ENCODE results near the gene PTP4A2. TPM values are rescaled to one million over a fixed set of nuclear protein-coding genes. Genes with fewer than 3 reads are reported as not detected.
"Not testable (repeated sequence)": the region's sequence is repeated elsewhere in the genome, so short reads cannot be mapped to it uniquely, and the experiment has no call there.

The PTP4A2 gene
- total RNA-seq, 1 experiment from 2014 or later: 310 TPM

DNA sequence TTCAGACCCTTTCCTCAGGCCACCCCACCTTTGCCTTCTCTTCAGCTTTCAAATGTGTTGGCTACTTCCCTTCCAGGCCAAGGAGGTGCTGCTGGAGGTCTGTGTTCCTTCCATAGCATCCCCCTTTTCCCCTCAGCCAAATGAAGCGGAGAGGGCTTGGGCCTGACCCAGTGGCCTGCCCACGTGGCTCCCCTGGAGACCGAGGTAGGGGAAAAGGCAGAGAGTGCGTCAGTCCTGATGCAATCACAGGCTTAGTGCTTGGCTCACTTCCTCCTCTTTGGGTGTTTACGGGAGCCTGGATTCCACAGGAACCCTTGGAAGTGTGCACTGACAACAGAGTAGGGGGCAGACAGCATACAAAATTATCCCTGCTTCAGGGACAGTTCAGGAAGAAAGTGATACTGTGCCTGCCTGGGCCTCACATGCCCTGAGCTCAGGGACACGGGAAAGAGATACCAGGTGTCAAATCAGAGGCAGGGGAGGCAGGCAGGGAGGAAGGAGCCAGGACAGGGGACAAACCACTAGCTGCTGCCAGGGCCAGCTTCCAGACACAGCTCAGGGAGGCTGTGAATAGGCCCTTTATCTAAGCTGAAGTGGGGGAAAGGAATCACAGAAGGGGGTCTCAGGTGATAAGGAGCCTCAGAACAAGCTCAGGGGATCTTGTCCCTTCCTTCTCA lies 16.6 kb upstream of the PTP4A2 start:
- in situ Hi-C loops (cut with HindIII; ENCODE audit: low pct_unique_long_range_greater_than_20kb, low sequenced_read_pairs): no loop called here
- peak; percentile 79 for DNase-seq (ENCODE audit: low read depth)

DNA sequence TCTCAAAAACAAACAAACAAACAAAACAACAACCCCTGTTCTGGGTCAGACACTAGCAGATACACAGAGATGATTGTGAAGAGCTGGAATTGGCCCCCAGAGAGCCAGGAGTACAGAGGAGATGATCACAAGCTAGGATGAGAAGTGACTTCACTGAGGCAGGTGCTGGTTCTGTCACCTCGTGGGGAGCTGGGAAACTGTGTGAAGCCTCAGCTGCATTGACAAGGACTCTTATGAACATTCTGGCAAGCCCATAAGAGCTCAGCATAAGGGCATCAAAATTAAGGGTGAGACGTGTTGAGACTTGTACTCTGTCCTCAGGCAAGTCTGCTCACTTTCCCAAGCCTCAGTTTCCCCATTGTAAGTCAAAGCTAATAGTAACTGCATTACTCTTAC lies 14.7 kb upstream of the PTP4A2 start:
- DNase-seq (ENCODE audit: low read depth): no peak
- in situ Hi-C loops (cut with HindIII; ENCODE audit: low pct_unique_long_range_greater_than_20kb, low sequenced_read_pairs): no loop called here

DNA sequence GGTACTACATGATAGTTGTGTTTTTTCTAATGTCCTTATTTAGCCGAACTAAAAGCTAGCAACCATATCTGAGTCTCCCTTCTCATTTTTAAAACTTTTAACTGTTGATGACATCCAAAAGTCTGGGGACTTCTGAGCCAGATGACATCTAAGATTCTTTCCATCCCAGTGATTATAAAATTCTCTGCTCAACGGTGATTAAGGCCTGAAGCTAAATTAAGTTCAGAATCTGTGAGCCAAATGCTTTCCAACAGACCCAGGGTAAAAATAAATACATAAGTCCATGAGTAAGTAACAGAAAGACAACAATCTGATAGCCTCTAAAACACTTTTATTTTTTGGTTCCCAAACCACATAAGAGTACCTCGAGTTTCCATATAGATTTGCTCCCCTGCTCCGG lies 13.1 kb upstream of the PTP4A2 start:
- in situ Hi-C loops (cut with HindIII; ENCODE audit: low pct_unique_long_range_greater_than_20kb, low sequenced_read_pairs): no loop called here
- no peak for DNase-seq (ENCODE audit: low read depth)

- no peak for DNase-seq (ENCODE audit: low read depth)
- in situ Hi-C loops (cut with HindIII; ENCODE audit: low pct_unique_long_range_greater_than_20kb, low sequenced_read_pairs): no loop called here
Measured at GRCh38 chr1:31949862-31950261, 11.7 kb upstream of the PTP4A2 start.

DNA sequence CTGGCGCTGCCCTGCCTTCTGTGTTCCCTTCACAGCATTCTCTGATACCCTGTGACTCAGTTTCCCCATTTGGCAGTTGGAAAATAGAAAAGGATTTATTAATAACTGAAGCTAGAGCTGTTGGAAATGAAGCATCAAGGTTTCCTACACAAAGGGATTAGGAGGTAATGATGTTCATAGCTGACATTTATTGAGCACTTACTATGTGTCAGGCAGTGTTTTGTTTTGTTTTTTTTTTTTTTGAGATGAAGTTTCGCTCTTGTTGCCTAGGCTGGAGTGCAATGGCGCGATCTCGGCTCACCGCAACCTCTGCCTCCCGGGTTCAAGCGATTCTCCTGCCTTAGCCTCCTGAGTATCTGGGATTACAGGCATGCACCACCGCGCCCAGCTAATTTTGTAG lies 7.5 kb upstream of the PTP4A2 start:
- in situ Hi-C loops (cut with HindIII; ENCODE audit: low pct_unique_long_range_greater_than_20kb, low sequenced_read_pairs); DNase-seq (ENCODE audit: low read depth): not testable (repeated sequence)

- peak; percentile 96 for DNase-seq (ENCODE audit: low read depth)
- in situ Hi-C loops (cut with HindIII; ENCODE audit: low pct_unique_long_range_greater_than_20kb, low sequenced_read_pairs): no loop called here
Measured at GRCh38 chr1:31944205-31945089, 6.3 kb upstream of the PTP4A2 start.

DNA sequence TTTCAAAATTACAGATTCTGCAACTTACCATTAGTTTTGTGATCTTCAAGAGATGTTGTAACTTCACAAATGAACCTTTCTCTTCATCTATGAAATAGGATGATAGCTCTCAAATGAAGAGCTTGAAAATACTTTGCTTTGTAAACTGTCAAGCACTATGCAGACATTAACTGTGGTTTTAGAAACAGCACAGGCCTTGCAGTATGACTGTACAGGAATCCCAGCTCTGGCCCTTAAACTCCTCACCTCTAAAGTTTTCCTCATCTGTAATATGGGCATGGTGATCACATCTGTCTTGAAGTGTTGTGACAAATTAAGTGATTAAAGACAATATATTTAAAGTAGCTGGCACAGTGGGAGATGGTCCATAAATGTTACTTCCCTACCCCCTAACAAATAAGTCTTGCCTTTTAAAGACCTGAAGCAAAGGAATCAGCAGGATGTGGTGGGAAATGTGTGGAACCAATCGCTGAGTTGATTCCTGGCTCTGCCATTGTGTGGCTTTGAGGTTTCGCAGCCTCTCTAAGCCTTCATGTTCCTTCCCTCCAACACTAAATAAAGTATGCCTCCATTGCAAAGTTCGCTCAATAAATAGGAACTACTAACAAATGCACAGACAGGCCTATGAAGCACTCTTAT lies 5.5 kb upstream of the PTP4A2 start:
- in situ Hi-C loops (cut with HindIII; ENCODE audit: low pct_unique_long_range_greater_than_20kb, low sequenced_read_pairs): no loop called here
- no peak for DNase-seq (ENCODE audit: low read depth)

DNA sequence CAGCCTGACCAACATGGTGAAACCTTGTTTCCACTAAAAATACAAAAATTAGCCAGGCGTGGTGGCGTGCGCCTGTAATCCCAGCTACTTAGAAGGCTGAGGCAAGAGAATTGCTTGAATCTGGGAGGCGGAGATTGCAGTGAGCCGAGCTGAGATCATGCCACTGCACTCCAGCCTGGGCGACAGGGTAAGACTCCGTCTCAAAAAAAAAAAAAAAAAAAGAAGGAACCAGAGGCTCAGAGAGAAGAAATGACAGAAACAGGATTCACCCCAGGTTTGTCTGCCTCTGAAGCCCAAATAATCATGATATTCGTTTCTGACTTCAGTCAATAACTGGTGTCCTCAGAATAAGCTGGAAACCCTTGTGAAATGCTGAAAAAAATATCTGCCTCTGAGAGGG lies 3.9 kb upstream of the PTP4A2 start:
- peak; percentile 44 for DNase-seq (ENCODE audit: low read depth)
- in situ Hi-C loops (cut with HindIII; ENCODE audit: low pct_unique_long_range_greater_than_20kb, low sequenced_read_pairs): not testable (repeated sequence)

GRCh38 chr1:31939484-31940329 lies 1.5 kb upstream of the PTP4A2 start:
- in situ Hi-C loops (cut with HindIII; ENCODE audit: low pct_unique_long_range_greater_than_20kb, low sequenced_read_pairs): no loop called here
- DNase-seq (ENCODE audit: low read depth): peak; percentile 92

DNA sequence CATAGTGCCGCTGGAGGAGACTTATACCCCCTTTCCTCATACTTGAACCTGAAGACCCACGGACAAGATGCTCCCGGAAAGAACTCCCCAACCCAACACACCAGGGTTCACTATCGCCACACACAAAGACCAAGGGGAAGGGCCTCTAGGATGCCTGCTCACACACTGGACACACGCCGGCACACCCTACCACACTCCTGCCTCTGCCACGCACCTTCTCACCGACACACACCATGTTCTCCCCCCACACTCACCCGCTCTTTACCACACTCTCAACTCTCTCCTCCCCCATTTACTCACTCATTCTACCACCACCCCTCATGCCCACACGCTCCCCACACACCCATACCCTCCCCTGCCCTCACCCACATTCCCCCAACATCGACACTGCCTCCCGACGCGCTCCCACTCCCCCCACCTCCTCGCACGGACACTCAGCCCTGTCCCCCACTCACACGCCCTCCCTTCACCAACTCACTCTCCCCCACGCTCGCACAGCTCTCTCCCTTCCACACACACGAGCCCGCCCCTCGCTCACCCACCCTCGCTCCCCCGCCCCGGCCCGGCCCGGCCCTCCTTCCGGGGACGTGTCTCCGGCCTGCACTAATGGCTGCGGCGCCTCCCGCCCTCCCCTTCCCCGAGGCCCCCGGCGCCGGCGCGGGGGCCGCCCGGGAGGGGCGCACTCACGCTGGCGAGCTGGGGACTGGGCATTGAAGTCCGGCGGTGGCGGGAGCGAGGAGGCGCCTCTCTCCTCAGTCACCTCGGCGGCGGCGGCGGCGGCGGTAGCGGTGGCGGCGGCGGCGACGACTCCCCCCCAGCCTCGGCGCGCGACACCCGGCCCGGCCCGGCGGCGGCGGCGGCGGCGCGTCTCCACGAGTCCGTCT lies 626 bp downstream of the PTP4A2 start:
- DNase-seq (ENCODE audit: low read depth): peak; percentile 71
- in situ Hi-C loops (cut with HindIII; ENCODE audit: low pct_unique_long_range_greater_than_20kb, low sequenced_read_pairs): no loop called here

DNA sequence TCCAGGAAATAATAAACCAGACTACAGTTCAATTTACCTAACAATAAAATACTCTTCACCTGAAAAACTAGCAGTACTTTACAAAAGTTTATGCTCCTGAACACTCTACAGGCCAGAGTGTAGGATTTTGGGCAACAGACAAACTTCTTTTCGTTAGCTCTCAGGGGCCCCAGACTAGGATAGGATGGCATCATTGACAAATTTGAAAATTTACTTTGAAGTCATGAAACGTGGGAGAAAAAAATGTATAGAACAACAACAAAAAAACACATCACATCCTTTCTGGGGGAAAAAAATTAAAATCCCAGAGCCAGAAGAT lies 1.2 kb downstream of the PTP4A2 start:
- in situ Hi-C loops (cut with HindIII; ENCODE audit: low pct_unique_long_range_greater_than_20kb, low sequenced_read_pairs): no loop called here
- DNase-seq (ENCODE audit: low read depth): no peak

DNA sequence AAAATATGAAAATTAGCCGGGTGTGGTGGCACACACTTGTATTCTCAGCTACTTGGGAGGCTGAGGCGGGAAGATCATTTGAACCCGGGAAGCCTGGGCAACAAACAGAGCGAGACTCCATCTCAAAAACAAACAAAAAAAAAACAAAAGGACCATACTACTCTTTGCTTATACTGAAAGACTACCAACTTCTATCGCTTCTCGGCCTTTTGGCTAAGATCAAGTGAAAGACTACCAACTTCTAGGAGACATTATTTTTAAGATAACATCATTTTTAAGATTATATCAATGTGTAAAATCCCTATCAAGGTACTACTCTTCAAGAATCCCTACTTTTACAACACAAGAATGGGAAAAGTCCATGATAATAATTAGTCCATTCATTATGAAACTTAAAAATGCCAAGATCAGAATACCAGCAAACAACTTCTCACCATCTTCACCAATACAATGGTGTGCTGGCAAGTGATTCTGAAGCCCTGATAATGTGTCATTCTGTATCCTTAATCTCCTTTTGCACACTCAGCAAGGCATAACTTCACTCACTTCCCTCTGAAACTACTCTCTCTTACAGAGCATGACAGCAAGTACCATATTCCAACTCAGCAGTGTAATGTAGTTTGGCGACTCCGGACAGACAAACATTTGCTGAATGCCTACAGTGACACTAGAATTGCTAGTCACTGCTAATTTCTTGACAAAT lies 1.7 kb downstream of the PTP4A2 start:
- in situ Hi-C loops (cut with HindIII; ENCODE audit: low pct_unique_long_range_greater_than_20kb, low sequenced_read_pairs): no loop called here
- DNase-seq (ENCODE audit: low read depth): peak; percentile 18

DNA sequence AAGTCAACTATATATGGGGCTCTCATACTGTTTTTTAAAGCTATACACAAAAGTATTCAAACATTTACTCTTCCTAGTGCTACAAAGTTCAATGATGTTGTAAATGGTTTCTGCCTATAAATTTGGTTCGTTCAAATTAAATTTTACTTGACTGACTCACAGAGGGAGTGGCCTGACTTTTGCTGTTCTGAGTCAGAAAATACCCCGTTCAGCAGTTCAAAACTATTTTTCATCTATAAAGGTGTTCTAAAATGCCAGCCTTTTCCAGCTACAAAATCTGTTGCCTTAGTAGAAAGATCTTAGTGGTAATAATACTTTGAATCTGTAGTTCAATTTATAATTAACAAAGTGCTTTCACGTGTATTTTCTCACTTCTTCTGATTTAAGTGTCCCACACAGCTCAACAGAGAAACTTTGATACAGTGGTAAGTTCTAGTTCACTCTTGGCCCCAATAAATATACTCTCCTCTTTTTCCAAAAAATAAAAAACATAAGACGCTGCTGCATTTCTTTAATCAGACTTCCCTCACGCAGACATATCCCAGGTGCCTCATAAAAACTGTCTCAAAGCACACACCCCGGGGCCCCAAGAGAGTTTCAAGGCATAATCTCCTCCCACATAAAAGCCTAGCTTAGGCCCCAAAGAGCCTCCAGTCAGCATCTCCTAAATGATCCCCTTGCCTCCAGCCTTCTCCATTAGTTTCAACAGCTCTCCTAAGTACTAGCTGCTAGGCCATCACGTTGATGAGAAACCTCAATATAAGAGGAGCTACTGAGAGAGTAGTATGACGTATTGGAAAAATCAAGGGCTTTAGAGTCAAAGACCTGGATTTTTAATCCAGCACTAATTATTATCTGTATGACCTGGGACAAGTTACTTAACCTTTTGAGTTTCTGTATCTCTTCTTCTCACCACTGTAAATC lies 3.2 kb downstream of the PTP4A2 start:
- DNase-seq (ENCODE audit: low read depth): peak; percentile 38

GRCh38 chr1:31932491-31933316 lies 5.5 kb downstream of the PTP4A2 start:
- no peak for DNase-seq (ENCODE audit: low read depth)
- in situ Hi-C loops (cut with HindIII; ENCODE audit: low pct_unique_long_range_greater_than_20kb, low sequenced_read_pairs): no loop called here

More for the DNA sequence above, 3.2 kb downstream of the PTP4A2 start:
- in situ Hi-C loops (cut with HindIII; ENCODE audit: low pct_unique_long_range_greater_than_20kb, low sequenced_read_pairs): no loop called here

GRCh38 chr1:31931593-31932225 lies 6.5 kb downstream of the PTP4A2 start:
- DNase-seq (ENCODE audit: low read depth): no peak
- in situ Hi-C loops (cut with HindIII; ENCODE audit: low pct_unique_long_range_greater_than_20kb, low sequenced_read_pairs): no loop called here

All from Caki2 (cell line).